Neural cell (in vitro differentiated cells): Measurements from ENCODE around the gene PRR36.

ENCODE experiments used
- CTCF ChIP-seq: fragments of 450-650 bp; IDR thresholded peaks from 2 replicates; pipeline ENCODE4 v1.5.1; 2014; ENCODE audit warnings: antibody characterized with exemption, mild to moderate bottlenecking, moderate library complexity; ENCODE audit not compliant: poor library complexity, severe bottlenecking
- EP300 ChIP-seq: fragments of 450-650 bp; conservative IDR thresholded peaks from 2 replicates; pipeline ENCODE4 v1.6.1; 2014; ENCODE audit warnings: antibody characterized with exemption, mild to moderate bottlenecking, moderate library complexity; ENCODE audit not compliant: poor library complexity, severe bottlenecking
- EZH2 ChIP-seq: fragments of 200-600, 300-800 bp; shearing (Covaris generic), sonication (generic); IDR thresholded peaks from 2 replicates; pipeline ENCODE4 v1.6.1; 2014; ENCODE audit warnings: antibody characterized with exemption, low read length, borderline replicate concordance, mild to moderate bottlenecking; ENCODE audit not compliant: insufficient read depth, poor library complexity, severe bottlenecking
- POLR2AphosphoS5 ChIP-seq: IDR thresholded peaks from 2 replicates; pipeline ENCODE4 v1.6.1; 2012
- RAD21 ChIP-seq: fragments of 450-650 bp; conservative IDR thresholded peaks from 2 replicates; pipeline ENCODE4 v1.6.1; 2014; ENCODE audit warnings: antibody characterized with exemption, mild to moderate bottlenecking, moderate library complexity
- SMC3 ChIP-seq: fragments of 450-650 bp; conservative IDR thresholded peaks from 2 replicates; pipeline ENCODE4 v1.6.1; 2014; ENCODE audit warnings: antibody characterized with exemption, mild to moderate bottlenecking, moderate library complexity; ENCODE audit not compliant: poor library complexity
- TAF1 ChIP-seq: IDR thresholded peaks from 2 replicates; pipeline ENCODE4 v1.6.1; 2012; ENCODE audit warnings: low read depth

- TF ChIP-seq CTCF (no peak), POLR2AphosphoS5 (no peak), EP300 (no peak), RAD21 (no peak), TAF1 (no peak), EZH2 (no peak), SMC3 (no peak)
Observed at GRCh38 chr19:7847664-7848063, 26.5 kb downstream of the PRR36 start.
